Upper lobe of left lung (tissue), 4 donors: ENCODE measurements around the gene PPP1CA.

Experiments
- CTCF ChIP-seq, 6 experiments: fragments of 450-650 bp in 4 of 6; fragments of 200-600 bp in 2 of 6; sonication (generic) in 2 of 6; IDR thresholded peaks; one replicate each; pipeline ENCODE4 v1.5.1; 2016 to 2019; ENCODE audit warnings: antibody characterized with exemption in 6 of 6
- EP300 ChIP-seq, 4 donors: sonication (generic); formaldehyde crosslinking; IDR thresholded peaks; one replicate each; pipeline ENCODE4 v1.5.1; 2017; ENCODE audit warnings: antibody characterized with exemption in 4 of 4, control low read depth in 2 of 4
- POLR2A ChIP-seq, 4 donors: fragments of 450-650 bp; IDR thresholded peaks; one replicate each; pipeline ENCODE4 v1.5.1; 2016 to 2017; ENCODE audit warnings: antibody characterized with exemption in 4 of 4, mild to moderate bottlenecking in 2 of 4
- POLR2AphosphoS5 ChIP-seq, 2 donors: sonication (generic); formaldehyde crosslinking; IDR thresholded peaks; one replicate each; pipeline ENCODE4 v1.5.1; 2017; ENCODE audit warnings: antibody characterized with exemption in 2 of 2

- TF ChIP-seq POLR2A (IDR thresholded peaks at IDR 0.05) (no peak), CTCF (IDR thresholded peaks at IDR 0.05) (no peak), POLR2AphosphoS5 (IDR thresholded peaks at IDR 0.05) (no peak), EP300 (IDR thresholded peaks at IDR 0.05) (no peak)
Observed at GRCh38 chr11:67357831-67358670, 43.6 kb downstream of the PPP1CA start.
